GM21381 (cell line): Measurements from ENCODE around the gene STX18.
"Not testable (repeated sequence)": the region's sequence is repeated elsewhere in the genome, so short reads cannot be mapped to it uniquely, and the experiment has no call there.

Source experiments
- ATAC-seq: cut with Tn5 transposase; IDR thresholded peaks from one replicate; pipeline ENCODE4 v1.9.1; 2021; ENCODE audit warnings: mild to moderate bottlenecking, moderate library complexity; ENCODE audit not compliant: unreplicated experiment

STX18 gene

DNA sequence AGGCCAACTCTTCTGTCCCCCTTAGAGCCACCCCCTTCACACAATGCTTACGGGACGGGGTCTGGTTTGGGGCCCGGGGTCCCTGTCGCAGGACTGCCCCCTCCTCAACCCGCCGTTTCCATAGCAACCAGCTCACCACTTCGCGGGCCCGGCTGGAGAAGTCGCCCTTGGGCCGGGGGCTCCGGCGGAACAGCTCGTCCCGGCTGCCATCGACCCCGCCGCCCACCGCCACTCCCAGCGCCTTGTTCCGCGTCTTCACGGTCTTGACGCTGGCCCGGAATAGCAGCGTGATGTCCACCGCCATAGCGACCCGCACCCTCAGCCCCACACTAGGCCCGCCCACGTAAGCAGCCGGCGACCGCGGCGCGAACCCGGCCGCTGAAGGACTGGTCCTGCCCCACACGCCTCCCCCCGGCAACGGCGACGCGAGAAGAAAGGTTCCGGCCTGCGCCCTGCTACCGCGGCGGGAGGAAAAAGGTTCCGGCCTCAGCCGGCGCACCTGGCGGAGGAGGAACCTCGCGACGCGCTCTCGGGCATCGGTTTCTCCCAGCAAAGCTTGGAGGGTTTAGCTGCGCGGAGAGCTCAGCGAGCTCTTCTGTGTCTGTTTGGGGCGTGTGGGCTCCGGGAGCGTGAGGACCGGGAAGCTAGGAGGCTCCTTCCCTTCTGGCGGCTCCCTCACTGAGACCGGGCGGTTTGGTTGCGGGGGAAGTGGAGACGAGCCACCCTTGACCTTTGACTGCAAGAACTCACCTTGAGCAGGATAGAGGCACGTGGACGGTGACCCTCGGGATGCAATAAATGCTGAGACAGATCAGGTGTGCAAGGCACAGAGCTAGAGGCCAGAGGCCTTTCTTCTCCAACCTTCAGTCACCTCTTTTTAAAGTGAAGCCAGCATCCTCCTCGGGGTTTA lies at the start of gene STX18:
TSS of gene STX18 (minus strand) at position 388 of the 910 bp plus-strand sequence. CDS start at position 304, 84 bp downstream.
- peak; percentile 92 for ATAC-seq

GRCh38 chr4:4591071-4591470 lies 49.2 kb upstream of the STX18 start:
- ATAC-seq: no peak

DNA sequence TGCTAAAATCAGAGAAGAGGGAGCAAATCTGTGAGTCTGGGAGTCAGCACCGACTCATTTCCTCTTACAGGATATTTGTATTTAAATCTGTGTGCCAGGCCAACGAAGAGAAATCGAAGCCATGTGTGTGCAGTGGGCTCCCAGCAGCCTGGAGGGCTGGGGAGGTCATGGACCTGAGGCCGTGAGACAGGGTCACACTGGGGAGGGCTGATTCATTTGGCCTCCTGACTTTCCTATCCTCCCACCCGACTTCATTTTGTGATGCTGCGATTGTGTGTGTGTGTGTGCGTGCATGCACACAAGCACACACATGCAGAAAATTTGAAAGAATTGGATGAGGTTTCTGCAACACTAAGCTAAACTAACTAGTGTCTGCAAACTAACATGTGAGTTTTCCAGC lies 48.7 kb upstream of the STX18 start:
- no peak for ATAC-seq

DNA sequence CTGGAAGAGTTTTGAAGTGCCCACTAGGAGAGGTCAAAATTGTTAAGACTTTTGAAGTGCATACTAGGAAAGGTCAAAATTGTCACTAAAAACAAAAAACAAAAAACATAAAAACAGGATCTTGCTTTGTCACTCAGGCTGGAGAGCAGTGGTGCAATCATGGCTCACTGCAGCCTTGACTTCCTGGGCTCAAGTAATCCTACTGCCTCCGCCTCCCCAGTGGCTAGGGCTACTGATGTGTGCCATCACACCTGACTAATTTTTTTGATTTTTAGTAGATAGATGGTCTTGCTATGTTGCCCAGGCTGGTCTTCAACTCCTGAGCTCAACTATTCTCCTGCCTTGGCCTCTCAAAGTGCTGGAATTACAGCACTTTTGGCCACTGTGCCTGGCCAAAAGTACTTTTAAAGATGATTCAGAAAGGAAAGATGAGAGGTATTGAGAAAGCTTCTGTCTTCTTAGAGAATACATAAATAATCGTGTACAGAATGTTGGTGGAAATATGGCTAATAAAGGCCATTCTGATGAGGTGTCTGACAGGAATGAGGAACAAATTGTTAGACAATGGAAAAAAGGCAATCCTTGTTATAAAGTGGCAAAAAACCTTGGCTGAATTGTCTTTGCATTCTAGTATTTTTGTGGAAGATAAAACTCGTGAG lies 43.3 kb upstream of the STX18 start:
- no peak for ATAC-seq

GRCh38 chr4:4583606-4584005 lies 41.8 kb upstream of the STX18 start:
- no peak for ATAC-seq

- ATAC-seq: no peak
Measured at GRCh38 chr4:4582653-4583052, 40.8 kb upstream of the STX18 start.

- ATAC-seq: no peak
Measured at GRCh38 chr4:4580494-4580893, 38.6 kb upstream of the STX18 start.

DNA sequence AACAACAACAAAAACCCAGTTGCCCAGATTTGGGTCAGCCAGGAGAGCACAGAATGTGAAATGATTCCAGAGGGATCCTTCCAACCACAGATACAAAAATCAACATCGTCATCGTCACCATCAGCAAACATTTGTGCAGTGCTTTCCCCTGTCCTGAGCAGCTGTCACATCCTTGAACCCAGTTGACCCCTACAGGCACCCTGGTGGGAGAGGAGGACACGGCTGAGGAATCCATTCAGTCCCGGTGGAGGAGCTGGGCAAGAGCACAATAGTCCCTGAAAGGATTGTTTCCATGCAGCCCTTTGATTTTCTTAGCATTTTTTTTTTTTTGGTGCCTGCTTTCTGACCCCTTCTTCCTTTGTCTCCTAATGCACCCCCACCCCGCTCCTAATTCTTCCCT lies 37.1 kb upstream of the STX18 start:
- ATAC-seq: no peak

DNA sequence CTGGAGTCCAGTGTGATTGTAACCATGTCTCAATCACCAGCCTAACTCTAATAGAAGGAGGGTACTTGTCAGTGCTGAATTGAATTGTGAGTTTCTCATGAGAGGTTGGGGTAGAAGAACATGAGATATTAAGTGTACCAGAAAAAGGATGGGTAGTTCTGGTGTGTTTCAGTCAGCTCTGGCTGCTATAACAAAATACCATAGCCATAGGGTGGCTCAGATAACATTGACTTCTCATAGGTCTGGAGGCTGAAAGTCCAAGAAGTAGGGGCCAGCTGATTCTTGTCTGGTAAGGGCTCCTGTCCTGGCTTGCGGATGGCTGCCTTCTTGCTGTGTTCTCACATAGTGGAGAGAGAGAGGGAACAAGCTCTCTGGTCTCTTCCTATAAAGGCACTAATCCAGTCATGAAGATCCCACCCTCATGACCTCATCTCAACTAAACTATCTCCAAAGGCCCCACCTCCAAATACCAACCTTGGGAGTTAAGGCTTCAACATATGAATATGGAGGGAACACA lies 35.6 kb upstream of the STX18 start:
- no peak for ATAC-seq

DNA sequence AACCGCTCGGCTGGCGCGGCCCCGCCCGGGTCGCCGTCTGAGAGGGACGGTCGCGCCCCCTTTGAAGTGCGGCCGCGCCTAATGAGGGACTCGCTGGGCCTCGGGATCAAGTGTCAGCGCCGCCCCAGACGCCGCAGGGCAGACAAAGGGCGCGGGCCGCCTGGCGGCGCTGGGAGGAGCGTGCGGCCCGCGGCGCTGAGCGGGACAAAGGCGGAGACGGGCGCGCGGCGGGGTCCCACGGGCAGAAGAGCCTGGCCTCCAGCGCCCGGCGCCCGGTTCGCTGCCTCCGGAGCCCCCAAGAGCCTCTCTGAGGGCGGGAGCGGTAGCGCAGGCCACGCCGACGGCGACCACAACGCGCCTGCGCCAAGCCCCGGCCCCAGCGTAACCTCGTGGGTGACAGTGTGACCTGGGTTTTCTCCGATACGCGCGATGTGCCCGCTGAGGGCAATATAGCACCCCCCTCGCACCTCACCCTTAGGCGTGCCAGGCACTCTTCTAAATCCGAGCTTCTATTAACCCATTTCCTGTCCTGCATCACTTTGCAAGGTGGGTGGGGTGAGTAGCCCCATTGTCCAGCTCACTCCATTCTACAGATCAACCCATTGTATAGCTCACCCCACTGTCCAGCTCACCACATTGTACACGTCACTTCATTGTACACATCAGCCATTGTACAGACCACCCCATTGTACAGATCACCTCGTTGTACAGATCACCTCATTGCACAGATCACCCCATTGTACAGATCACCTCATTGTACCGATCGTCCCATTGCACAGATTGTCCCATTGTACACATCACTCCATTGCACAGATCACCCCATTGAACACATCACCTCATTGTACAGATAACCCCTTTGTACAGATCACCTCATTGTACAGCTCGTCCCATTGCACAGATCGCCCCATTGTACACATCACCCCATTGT lies 33.7 kb upstream of the STX18 start:
- peak; percentile 84 for ATAC-seq

DNA sequence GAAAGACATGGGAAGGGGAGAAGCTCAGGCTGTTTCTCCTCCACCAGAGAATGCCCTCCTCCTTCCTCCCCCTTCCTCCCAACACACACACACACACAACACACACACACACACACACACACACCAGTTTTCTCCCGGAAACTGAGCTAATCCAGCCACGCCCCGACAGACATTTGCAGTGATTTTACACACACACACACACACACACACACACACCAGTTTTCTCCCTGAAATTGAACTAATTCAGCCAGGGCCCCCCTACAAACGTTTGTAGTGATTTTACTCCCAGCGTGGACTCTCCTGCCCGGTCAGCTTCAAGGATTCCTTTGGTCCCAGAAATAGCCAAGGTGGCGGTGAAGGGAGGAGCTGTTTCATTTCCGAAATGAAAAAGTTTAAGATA lies 32.9 kb upstream of the STX18 start:
- ATAC-seq: no peak

DNA sequence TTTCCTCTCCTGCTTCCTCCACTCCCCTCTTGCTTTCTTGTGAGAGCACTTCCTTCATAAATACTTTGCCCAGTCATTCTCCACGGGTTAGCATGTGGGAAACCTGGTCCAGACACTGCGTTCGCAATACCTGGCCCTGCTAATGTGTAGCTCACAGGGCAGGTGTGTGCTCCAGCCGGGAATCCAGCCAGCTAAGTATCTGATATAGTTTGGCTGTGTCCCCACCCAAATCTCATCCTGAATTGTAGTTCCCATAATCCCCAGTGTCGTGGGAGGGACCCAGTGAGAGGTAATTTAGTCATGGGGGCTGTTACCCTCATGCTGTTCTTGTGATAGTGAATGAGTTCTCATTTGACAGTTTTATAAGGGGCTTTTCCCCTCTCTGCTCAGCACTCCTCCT lies 32.2 kb upstream of the STX18 start:
- ATAC-seq: no peak

DNA sequence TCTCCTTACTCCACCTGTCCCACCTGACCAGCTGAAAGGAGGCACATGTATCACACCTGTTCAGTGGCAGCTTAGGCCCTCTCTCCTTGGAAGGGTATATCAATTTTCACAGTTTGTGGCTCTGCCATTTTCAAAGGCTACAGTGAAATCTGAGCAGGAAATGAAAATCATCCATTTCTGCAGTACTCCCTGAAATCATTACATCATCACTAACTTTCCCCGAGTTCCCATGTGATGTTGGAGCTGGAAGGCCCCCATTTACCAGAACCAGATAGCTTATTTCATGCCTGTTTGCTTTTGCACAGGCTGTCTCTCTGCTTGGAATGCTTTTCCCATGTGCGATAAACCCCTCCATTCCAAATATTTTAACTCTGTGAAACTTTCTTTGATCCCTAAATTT lies 31.0 kb upstream of the STX18 start:
- ATAC-seq: no peak

- not testable (repeated sequence) for ATAC-seq
Measured at GRCh38 chr4:4569861-4570260, 28.0 kb upstream of the STX18 start.

DNA sequence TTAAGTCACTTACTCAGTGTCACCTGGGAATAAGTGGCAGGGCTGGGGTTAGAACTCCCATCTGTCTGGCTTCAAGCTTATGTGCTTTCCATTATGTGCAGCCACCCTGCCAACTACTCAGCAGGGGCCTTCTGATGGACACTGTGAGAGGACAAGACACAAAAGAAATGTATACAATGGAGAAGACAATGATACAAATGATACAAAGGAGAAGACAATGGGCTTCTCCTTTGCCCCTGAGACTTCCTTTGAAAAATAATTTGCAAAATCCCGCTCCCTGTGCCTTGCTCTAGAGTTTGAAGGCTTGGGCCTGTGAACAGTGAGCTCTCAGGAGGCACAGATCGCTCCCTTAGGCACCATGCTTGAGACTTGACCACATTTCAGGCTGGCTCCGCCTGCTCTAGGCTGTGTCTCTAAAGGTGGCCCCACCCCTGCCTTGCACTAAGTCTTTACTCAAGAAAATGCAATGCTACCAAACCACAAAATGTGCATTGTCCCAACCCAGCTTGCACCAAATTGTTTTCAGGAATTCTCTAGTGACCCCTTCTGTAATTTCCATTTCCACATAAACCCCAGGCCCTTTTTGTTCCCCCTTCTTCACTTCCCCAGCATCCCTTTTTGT lies 27.1 kb upstream of the STX18 start:
- ATAC-seq: no peak

- not testable (repeated sequence) for ATAC-seq
Measured at GRCh38 chr4:4566359-4566758, 24.5 kb upstream of the STX18 start.

GRCh38 chr4:4564522-4564921 lies 22.7 kb upstream of the STX18 start:
- no peak for ATAC-seq

DNA sequence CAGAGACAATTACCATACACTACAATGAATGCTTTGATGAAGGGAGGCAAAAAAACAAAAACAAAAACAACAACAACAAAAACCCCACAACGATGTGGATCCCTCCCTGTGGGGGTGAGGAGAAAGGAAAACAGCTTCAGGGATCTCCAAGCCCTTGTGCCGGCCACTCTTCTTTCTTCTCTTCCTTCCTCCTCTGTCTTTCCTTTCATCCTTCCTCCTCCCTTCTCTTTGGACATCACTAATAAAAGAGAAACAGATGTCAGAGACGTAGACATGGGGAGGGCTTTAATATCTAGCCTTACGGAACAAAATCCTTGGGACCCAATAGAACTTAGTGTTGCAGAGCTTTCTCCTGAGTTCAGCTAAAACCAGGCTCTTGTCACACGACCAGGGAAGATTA lies 18.8 kb upstream of the STX18 start:
- ATAC-seq: no peak

GRCh38 chr4:4560136-4560535 lies 18.3 kb upstream of the STX18 start:
- no peak for ATAC-seq

GRCh38 chr4:4559596-4559995 lies 17.7 kb upstream of the STX18 start:
- no peak for ATAC-seq

- ATAC-seq: no peak
Measured at GRCh38 chr4:4558881-4559280, 17.0 kb upstream of the STX18 start.
